ENCODE data around the gene YPEL2.
A peak's percentile ranks its signal among the peaks of the same experiment; 100 is the strongest.
"Not testable (repeated sequence)": the region's sequence is repeated elsewhere in the genome, so short reads cannot be mapped to it uniquely, and the experiment has no call there.

Gene YPEL2

GRCh38 chr17:59409336-59410048, 78.0 kb downstream of the YPEL2 start:
- no peak for DNase-seq

DNA sequence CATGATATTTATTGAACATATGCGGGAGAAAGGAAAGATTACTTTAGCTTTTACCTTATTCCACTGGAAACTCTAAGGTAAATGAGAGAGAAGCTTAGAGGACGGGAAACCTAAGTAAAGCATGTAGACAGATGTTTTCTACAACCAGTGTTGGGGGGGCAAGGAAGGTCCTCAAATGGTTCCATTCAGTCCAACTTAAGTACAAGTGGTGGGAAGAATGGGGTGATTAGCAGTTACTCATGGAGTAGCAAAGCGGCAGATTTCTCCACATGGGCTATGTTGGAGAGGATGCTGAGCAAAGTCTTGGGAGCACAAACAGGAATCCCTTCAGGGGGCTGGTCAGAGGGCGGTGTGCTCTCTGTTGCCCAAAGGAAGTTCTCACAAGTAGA, 78.6 kb downstream of the YPEL2 start:
- no peak for DNase-seq

GRCh38 chr17:59412431-59412830, 81.0 kb downstream of the YPEL2 start:
- not testable (repeated sequence) for DNase-seq

DNA sequence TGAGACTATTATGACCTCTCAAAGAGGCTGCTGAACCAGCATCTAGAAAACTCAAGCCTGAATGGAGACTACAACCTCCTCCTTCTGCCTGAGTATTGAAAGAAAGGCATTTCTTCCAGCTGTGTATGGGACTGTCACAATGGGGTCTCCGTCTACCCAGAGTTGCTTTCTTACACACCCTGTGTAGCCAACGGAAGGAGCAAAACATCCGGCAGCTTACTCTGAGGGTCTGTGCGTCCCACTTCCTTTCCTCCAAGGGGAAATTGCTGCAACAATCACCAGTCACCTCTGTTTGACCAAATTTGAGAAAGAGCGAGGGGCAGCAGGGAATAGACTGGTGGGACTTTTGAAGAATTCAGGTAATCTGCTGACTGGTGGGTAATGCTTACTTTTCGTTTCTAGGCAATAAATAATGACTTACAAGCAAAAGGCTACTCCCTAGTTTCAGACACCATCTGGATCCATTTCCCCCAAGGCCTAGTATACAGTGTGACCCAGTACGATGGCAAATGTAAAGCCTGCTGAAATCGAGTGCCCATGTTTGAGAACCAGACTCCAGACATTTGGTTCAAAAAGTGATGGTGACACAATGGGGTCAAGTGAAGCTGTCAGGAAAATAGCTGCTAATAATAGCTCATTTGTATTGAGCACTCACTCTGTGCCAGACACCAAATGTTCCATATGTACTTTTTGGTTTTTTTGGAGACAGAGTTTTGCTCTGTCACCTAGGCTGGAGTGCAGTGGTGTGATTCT, 81.7 kb downstream of the YPEL2 start:
- DNase-seq: no peak

DNA sequence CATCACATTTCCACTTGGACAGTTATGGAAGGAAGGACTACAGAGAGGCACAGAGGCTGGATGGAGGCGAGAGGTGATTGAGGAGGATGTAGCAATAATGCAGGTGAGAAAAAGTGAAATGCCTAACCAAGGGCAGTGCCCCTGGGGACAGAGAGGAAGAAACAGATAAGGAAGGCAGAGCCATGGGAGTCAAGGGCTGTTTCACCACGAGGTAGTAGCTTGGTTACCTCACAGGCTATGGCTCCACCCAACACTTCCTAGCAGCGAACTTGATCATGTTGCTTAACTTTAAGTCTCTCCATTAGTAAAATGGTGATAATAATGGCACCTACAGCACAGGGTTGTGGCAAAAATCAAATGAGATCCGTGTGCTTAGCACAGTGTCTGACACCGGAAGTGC, 83.9 kb downstream of the YPEL2 start:
- no peak for DNase-seq

- DNase-seq: no peak
Measured at GRCh38 chr17:59416184-59416583, 84.7 kb downstream of the YPEL2 start.

- no peak for DNase-seq
Measured at GRCh38 chr17:59417452-59417851, 86.0 kb downstream of the YPEL2 start.

DNA sequence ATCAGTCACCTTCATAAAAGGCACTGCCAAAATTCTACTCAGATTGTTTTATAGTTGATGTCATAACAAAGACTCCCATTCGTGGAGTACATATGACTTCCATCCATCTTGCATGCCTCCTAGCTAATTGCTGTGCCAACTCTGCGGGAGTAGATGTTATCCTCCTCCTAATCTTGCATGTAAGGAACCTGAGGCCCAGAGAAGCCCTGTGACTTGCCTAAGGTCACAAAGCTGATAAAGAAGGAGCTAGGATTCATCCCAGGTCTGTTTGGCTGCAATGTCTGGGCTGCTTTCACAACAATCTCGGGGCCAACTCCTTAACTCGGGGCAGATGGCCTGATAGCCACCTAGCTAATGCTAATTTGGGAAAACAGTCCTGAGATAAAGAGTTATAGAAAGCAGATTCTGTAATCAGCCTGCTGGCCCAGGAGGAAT, 87.3 kb downstream of the YPEL2 start:
- DNase-seq: no peak

GRCh38 chr17:59420901-59421300, 89.4 kb downstream of the YPEL2 start:
- no peak for DNase-seq

DNA sequence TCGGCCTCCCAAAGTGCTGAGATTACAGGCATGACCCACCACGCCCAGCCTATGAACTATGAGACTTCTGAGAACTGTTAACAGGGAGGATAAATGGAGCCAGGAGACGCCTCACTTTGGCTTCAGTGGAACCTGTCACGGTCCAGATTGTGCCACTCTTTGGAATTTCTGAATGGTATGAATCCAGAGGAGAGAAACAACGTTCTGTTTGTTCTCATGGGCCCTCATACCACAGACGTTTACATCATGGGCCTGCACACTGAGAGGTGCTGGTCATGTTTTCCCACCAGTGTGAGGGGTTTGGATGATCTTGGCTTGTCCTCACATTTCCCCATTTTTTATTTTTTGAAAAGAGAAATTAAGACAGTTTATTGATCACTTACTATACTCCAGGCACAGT, 90.3 kb downstream of the YPEL2 start:
- DNase-seq: no peak

DNA sequence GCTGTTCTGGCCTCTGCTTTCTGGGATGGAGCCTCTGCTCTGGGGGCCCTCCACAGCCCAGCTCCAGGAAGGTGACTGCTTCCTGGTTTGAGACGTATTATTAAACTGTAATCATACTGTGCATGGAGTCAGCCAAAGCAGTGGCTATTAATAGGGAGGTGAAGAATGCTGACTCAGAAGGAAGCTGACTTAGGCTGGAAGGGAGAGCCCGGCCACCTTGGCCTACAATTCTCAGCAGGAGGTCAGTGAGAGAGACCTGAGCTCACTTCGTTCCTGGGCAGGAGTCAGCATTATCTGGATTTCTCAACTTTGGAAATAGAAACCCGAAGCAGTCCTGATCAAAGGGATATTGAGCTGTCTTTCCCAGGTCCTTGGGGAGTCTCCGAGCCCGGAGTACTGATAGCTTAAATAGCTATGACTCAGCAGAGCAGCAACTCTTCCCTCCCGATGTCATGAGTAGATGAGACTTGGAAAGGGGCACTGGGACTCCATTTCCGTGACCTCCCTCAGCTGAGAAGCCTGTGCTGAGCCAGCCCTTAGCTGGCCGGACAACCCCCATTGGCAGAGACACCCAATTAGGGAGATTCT, 91.8 kb downstream of the YPEL2 start:
- no peak for DNase-seq

GRCh38 chr17:59423903-59424302, 92.4 kb downstream of the YPEL2 start:
- DNase-seq: no peak

GRCh38 chr17:59424331-59424730, 92.9 kb downstream of the YPEL2 start:
- DNase-seq: no peak

- no peak for DNase-seq
Measured at GRCh38 chr17:59425085-59425931, 93.9 kb downstream of the YPEL2 start.

- no peak for DNase-seq
Measured at GRCh38 chr17:59426031-59426430, 94.6 kb downstream of the YPEL2 start.

GRCh38 chr17:59427425-59427921, 96.0 kb downstream of the YPEL2 start:
- peak; percentile 56 for DNase-seq

DNA sequence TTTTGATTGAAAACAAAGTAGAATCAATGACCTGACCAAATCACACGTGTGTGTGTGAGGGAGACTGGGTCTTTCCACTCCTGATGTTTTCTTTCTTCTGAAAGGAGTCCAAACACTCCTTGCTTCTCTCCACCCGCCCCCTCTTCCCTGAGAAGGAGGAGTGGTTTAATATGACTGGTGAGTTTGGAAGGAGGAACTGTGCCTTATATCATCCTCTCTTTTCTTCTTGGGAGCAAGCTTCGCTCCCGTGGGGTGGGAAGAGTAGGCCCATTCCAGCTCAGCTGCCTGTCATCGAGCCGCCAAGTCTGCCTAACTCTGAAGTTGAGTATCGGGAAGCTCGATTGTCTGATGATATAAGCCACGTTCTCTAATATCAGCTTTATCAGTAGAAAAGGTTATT, 96.5 kb downstream of the YPEL2 start:
- DNase-seq: no peak

DNA sequence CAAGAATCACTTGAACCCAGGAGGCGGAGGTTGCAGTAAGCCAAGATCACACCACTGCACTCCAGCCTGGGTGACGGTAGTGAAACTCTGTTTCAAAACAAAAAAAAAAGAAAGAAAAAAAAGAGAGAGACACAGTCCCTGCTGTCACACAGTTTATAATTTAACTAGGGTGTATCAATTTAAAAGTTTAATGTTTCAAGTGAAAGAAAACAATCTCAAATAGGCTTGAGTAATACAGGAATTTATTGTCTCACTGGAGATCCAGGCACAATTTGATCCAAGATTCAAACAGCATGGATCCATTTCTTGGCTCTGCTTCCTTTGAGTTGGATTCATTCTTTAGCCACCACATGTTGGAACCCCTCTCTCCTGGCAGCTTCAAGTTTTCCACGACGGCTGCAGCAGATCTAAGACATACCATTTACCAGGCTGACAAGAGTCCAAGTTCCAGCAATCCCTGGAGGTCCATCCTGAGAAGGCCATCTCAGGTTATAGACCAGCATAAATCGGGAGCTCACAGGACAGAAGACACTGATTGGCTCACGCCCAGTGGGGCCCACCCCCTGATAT, 97.5 kb downstream of the YPEL2 start:
- DNase-seq: no peak

- DNase-seq: no peak
Measured at GRCh38 chr17:59431601-59432000, 100.1 kb downstream of the YPEL2 start.

GRCh38 chr17:59432657-59433056, 101.2 kb downstream of the YPEL2 start:
- no peak for DNase-seq

- DNase-seq: no peak
Measured at GRCh38 chr17:59433586-59433985, 102.1 kb downstream of the YPEL2 start.

DNA sequence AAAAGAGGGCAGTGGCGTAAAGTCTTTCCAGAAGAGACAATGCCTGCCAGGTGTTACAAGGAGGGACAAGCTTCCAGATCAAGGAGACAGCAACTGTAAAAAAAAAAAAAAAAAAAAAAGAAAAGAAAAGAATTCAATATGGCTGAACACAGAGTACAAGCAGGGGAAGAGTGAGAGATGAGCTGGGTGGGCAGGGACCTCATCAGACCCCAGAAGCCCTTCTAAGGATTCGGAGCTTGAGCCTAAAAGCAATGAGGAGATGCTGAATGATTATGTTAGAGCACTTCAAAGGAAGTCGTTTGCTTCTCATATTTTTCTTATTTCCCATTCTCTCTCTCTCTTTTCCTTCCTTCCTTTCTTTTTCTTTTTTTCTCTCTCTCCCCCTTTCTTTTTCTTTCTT, 103.0 kb downstream of the YPEL2 start:
- DNase-seq: no peak

GRCh38 chr17:59435238-59435637, 103.8 kb downstream of the YPEL2 start:
- no peak for DNase-seq
